Right atrium auricular region (tissue), 2 donors: ENCODE measurements around the gene MLLT10. TPM values are rescaled to one million over a fixed set of nuclear protein-coding genes. Genes with fewer than 3 reads are reported as not detected.

Experiments
- DNase-seq: peaks from one replicate; pipeline ENCODE4 v3.0.0-alpha.2; 2019; ENCODE audit warnings: low spot score
- H3K27ac ChIP-seq, 2 donors: fragments of 200-600 bp; sonication (generic); 1 replicate in 1 of 2; 2 replicates in 1 of 2; pipeline ENCODE4 v1.5.1; 2016 to 2019
- H3K27me3 ChIP-seq, 2 donors: fragments of 200-600 bp; sonication (generic); one replicate each; pipeline versions ENCODE4 v1.5.1 to v1.6.0; 2017 to 2019
- H3K36me3 ChIP-seq: fragments of 200-600 bp; sonication (generic); one replicate; pipeline ENCODE4 v1.5.1; 2016
- H3K4me1 ChIP-seq, 2 donors: fragments of 200-600 bp; sonication (generic); one replicate each; pipeline versions ENCODE4 v1.5.1 to v1.6.0; 2017 to 2019
- H3K4me3 ChIP-seq, 2 donors: fragments of 200-600 bp; sonication (generic); 1 replicate in 1 of 2; 2 replicates in 1 of 2; pipeline ENCODE4 v1.5.1; 2017 to 2019; ENCODE audit warnings: mild to moderate bottlenecking in 1 of 2, moderate library complexity in 1 of 2
- H3K9me3 ChIP-seq, 2 donors: fragments of 200-600 bp; sonication (generic); one replicate each; pipeline ENCODE4 v1.5.1; 2019
- CTCF ChIP-seq, 2 donors: fragments of 200-600 bp; sonication (generic); IDR thresholded peaks; one replicate each; pipeline ENCODE4 v1.5.1; 2019; ENCODE audit warnings: antibody characterized with exemption in 2 of 2
- total RNA-seq, 2 donors: library from RNA; depleted of rRNA; stranded (reverse); fragments of >200 nt; gene quantifications; one replicate each; pipeline ENCODE4 v1.1.0, GENCODE V29; 2016

The MLLT10 gene
- total RNA-seq, 2 donors from 2014 or later: 18.8 to 27.2 TPM

- Histone ChIP-seq H3K36me3 (no peaks in the 10 kb centered on the region), H3K9me3 (no peaks in the 10 kb centered on the region), H3K4me3 (no peak overlapping the region), H3K4me1 (peaks cover 0 to 14% of the 10 kb centered on the region in 2 donors), H3K27me3 (no peaks in the 10 kb centered on the region), H3K27ac (no peak overlapping the region)
- DNase-seq: no peak
- TF ChIP-seq CTCF (IDR thresholded peaks at IDR 0.05): no peak
These were observed 43.3 kb upstream of the MLLT10 start for GRCh38 chr10:21490711-21491105.

GRCh38 chr10:21492421-21492820 is 41.6 kb upstream of the MLLT10 start:
- no peaks in the 10 kb centered on the region for H3K27me3 ChIP-seq
- H3K4me3 ChIP-seq: no peak overlapping the region
- DNase-seq: no peak
- H3K27ac ChIP-seq: no peak overlapping the region
- no peaks in the 10 kb centered on the region for H3K36me3 ChIP-seq
- H3K9me3 ChIP-seq: no peaks in the 10 kb centered on the region
- H3K4me1 ChIP-seq: peaks cover 0 to 20% of the 10 kb centered on the region in 2 donors
- no peak for TF ChIP-seq CTCF (IDR thresholded peaks at IDR 0.05)

GRCh38 chr10:21493784-21494183 is 40.2 kb upstream of the MLLT10 start:
- H3K27ac ChIP-seq: no peak overlapping the region

GRCh38 chr10:21494191-21495001 is 39.6 kb upstream of the MLLT10 start:
- H3K27ac ChIP-seq: peak overlapping the region; percentile 78 to 84
- no peaks in the 10 kb centered on the region for H3K36me3 ChIP-seq

More at GRCh38 chr10:21493784-21494183, 40.2 kb upstream of the MLLT10 start:
- H3K4me3 ChIP-seq: peak overlapping the region in 1 of 2 donors; percentile 87
- TF ChIP-seq CTCF (IDR thresholded peaks at IDR 0.05): no peak
- no peak for DNase-seq
- H3K27me3 ChIP-seq: no peaks in the 10 kb centered on the region
- no peaks in the 10 kb centered on the region for H3K36me3 ChIP-seq
- H3K4me1 ChIP-seq: peaks cover 0 to 25% of the 10 kb centered on the region in 2 donors
- no peaks in the 10 kb centered on the region for H3K9me3 ChIP-seq

GRCh38 chr10:21495002-21495751 is 38.9 kb upstream of the MLLT10 start:
- Histone ChIP-seq H3K4me3 (peak overlapping the region; percentile 56 to 87), H3K4me1 (peaks cover 0 to 29% of the 10 kb centered on the region in 2 donors), H3K27me3 (no peaks in the 10 kb centered on the region), H3K36me3 (no peaks in the 10 kb centered on the region), H3K27ac (peak overlapping the region; percentile 78 to 84), H3K9me3 (no peaks in the 10 kb centered on the region)
- no peak for DNase-seq
- no peak for TF ChIP-seq CTCF (IDR thresholded peaks at IDR 0.05)

More at GRCh38 chr10:21494191-21495001, 39.6 kb upstream of the MLLT10 start:
- H3K4me1 ChIP-seq: peaks cover 0 to 25% of the 10 kb centered on the region in 2 donors
- H3K27me3 ChIP-seq: no peaks in the 10 kb centered on the region
- DNase-seq: no peak
- no peak for TF ChIP-seq CTCF (IDR thresholded peaks at IDR 0.05)
- H3K9me3 ChIP-seq: no peaks in the 10 kb centered on the region
- H3K4me3 ChIP-seq: peak overlapping the region; percentile 56 to 87
